SK-N-SH treated with all-trans-retinoic acid at 6 μM for 48 hours (cell line): ENCODE data around the gene RALGAPA1.
A peak's percentile ranks its signal among the peaks of the same experiment; 100 is the strongest.

Experiments
- ARNTL ChIP-seq: fragments of 450-650 bp; formaldehyde crosslinking; IDR thresholded peaks from 2 replicates; pipeline ENCODE4 v1.5.0; 2020; ENCODE audit warnings: low read depth, mild to moderate bottlenecking, moderate library complexity, borderline replicate concordance
- BACH2 ChIP-seq: fragments of 250-450 bp; sonication (Bioruptor Pico); IDR thresholded peaks from 2 replicates; pipeline ENCODE4 v1.9.0; 2021; ENCODE audit warnings: mild to moderate bottlenecking, borderline replicate concordance
- GLIS3 ChIP-seq: fragments of 250-450 bp; sonication (Bioruptor Pico); IDR thresholded peaks from 2 replicates; pipeline ENCODE4 v1.5.0; 2020; ENCODE audit warnings: mild to moderate bottlenecking, moderate library complexity
- ISL1 ChIP-seq: fragments of 250-450 bp; sonication (Bioruptor Pico); IDR thresholded peaks from 2 replicates; pipeline ENCODE4 v2.1.2; 2022; ENCODE audit warnings: mild to moderate bottlenecking, moderate library complexity
- OSR1 ChIP-seq: fragments of 250-450 bp; sonication (Bioruptor Pico); IDR thresholded peaks from 2 replicates; pipeline ENCODE4 v1.8.0; 2022; ENCODE audit warnings: moderate library complexity, mild to moderate bottlenecking, inconsistent platforms
- RARB ChIP-seq: fragments of 250-450 bp; sonication (Bioruptor Pico); IDR thresholded peaks from 2 replicates; pipeline ENCODE4 v1.8.0; 2021; ENCODE audit warnings: mild to moderate bottlenecking, moderate library complexity
- SNAI2 ChIP-seq: fragments of 250-450 bp; sonication (Bioruptor Pico); IDR thresholded peaks from 2 replicates; pipeline ENCODE4 v1.5.0; 2020; ENCODE audit warnings: mild to moderate bottlenecking, moderate library complexity
- TOX ChIP-seq: fragments of 250-450 bp; sonication (Bioruptor Pico); IDR thresholded peaks from 2 replicates; pipeline ENCODE4 v1.8.0; 2021; ENCODE audit warnings: mild to moderate bottlenecking, moderate library complexity, borderline replicate concordance
- ZC3H10 ChIP-seq: fragments of 250-450 bp; sonication (Bioruptor Pico); IDR thresholded peaks from 2 replicates; pipeline ENCODE4 v1.5.1; 2021; ENCODE audit warnings: mild to moderate bottlenecking, moderate library complexity
- ZFP3 ChIP-seq: fragments of 250-450 bp; sonication (Bioruptor Pico); IDR thresholded peaks from 2 replicates; pipeline ENCODE4 v1.5.0; 2020; ENCODE audit warnings: mild to moderate bottlenecking, moderate library complexity
- ZNF70 ChIP-seq: fragments of 450-650 bp; formaldehyde crosslinking; IDR thresholded peaks from 2 replicates; pipeline ENCODE4 v1.5.0; 2020; ENCODE audit warnings: mild to moderate bottlenecking, moderate library complexity
- TF ChIP-seq, protein P1 (sequence below): fragments of 250-450 bp; sonication (Bioruptor Pico); IDR thresholded peaks from 2 replicates; pipeline ENCODE4 v1.8.0; 2020; ENCODE audit warnings: mild to moderate bottlenecking, moderate library complexity, borderline replicate concordance
- TF ChIP-seq, protein P2 (sequence below): fragments of 250-450 bp; sonication (Bioruptor Pico); IDR thresholded peaks from 2 replicates; pipeline ENCODE4 v1.5.1; 2020; ENCODE audit warnings: low read depth, mild to moderate bottlenecking, moderate library complexity
- TF ChIP-seq, protein P3 (sequence below): fragments of 250-450 bp; sonication (Bioruptor Pico); IDR thresholded peaks from 2 replicates; pipeline ENCODE4 v1.8.0; 2021; ENCODE audit warnings: low read depth, mild to moderate bottlenecking, moderate library complexity, borderline replicate concordance

DNA sequence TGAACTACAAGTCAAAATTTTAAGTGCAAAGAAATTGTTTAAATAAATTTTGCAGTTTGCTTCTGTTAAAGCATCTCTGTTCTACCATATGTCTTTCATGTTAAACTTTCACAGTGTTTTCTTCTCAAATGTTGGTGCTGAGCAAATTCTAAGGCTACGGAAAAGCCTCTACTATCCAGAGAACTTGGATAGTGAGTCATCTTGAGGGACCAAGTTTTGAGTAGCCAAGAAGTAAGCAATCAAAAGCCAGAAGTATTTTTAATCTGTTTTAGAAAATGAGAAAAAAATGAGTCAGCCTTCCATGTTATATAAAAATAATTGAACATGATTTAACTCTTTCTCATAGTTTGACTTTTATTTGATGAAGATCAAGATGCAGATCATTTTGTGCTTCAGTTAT, 20.4 kb upstream of the RALGAPA1 start:
- TF ChIP-seq GLIS3 (CRISPR knock-in tag) = no peak
- no peak for TF ChIP-seq ZNF70 (CRISPR knock-in tag)
- TF ChIP-seq, protein P1, sequence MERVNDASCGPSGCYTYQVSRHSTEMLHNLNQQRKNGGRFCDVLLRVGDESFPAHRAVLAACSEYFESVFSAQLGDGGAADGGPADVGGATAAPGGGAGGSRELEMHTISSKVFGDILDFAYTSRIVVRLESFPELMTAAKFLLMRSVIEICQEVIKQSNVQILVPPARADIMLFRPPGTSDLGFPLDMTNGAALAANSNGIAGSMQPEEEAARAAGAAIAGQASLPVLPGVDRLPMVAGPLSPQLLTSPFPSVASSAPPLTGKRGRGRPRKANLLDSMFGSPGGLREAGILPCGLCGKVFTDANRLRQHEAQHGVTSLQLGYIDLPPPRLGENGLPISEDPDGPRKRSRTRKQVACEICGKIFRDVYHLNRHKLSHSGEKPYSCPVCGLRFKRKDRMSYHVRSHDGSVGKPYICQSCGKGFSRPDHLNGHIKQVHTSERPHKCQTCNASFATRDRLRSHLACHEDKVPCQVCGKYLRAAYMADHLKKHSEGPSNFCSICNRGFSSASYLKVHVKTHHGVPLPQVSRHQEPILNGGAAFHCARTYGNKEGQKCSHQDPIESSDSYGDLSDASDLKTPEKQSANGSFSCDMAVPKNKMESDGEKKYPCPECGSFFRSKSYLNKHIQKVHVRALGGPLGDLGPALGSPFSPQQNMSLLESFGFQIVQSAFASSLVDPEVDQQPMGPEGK (CRISPR knock-in tag) = no peak
- no peak for TF ChIP-seq RARB (CRISPR knock-in tag)
- TF ChIP-seq TOX = no peak
- TF ChIP-seq, protein P2, sequence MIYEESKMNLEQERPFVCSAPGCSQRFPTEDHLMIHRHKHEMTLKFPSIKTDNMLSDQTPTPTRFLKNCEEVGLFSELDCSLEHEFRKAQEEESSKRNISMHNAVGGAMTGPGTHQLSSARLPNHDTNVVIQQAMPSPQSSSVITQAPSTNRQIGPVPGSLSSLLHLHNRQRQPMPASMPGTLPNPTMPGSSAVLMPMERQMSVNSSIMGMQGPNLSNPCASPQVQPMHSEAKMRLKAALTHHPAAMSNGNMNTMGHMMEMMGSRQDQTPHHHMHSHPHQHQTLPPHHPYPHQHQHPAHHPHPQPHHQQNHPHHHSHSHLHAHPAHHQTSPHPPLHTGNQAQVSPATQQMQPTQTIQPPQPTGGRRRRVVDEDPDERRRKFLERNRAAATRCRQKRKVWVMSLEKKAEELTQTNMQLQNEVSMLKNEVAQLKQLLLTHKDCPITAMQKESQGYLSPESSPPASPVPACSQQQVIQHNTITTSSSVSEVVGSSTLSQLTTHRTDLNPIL (CRISPR knock-in tag) = no peak
- no peak for TF ChIP-seq ZC3H10 (CRISPR knock-in tag)
- no peak for TF ChIP-seq OSR1
- TF ChIP-seq BACH2 = no peak
- no peak for TF ChIP-seq SNAI2 (CRISPR knock-in tag)
- TF ChIP-seq, protein P3, sequence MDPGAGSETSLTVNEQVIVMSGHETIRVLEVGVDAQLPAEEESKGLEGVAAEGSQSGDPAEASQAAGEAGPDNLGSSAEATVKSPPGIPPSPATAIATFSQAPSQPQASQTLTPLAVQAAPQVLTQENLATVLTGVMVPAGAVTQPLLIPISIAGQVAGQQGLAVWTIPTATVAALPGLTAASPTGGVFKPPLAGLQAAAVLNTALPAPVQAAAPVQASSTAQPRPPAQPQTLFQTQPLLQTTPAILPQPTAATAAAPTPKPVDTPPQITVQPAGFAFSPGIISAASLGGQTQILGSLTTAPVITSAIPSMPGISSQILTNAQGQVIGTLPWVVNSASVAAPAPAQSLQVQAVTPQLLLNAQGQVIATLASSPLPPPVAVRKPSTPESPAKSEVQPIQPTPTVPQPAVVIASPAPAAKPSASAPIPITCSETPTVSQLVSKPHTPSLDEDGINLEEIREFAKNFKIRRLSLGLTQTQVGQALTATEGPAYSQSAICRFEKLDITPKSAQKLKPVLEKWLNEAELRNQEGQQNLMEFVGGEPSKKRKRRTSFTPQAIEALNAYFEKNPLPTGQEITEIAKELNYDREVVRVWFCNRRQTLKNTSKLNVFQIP (CRISPR knock-in tag) = no peak
- TF ChIP-seq ARNTL (CRISPR knock-in tag) = no peak
- no peak for TF ChIP-seq ZFP3
- 0 out of 2 replicates have a peak, but pooled peaks have one; percentile 14 for TF ChIP-seq ISL1 (CRISPR knock-in tag)
